ENCODE data around the gene BCKDK. TPM values are rescaled to one million over a fixed set of nuclear protein-coding genes. Genes with fewer than 3 reads are reported as not detected.

BCKDK gene
- total RNA-seq, 1 experiment from 2014 or later: 58.3 TPM

DNA sequence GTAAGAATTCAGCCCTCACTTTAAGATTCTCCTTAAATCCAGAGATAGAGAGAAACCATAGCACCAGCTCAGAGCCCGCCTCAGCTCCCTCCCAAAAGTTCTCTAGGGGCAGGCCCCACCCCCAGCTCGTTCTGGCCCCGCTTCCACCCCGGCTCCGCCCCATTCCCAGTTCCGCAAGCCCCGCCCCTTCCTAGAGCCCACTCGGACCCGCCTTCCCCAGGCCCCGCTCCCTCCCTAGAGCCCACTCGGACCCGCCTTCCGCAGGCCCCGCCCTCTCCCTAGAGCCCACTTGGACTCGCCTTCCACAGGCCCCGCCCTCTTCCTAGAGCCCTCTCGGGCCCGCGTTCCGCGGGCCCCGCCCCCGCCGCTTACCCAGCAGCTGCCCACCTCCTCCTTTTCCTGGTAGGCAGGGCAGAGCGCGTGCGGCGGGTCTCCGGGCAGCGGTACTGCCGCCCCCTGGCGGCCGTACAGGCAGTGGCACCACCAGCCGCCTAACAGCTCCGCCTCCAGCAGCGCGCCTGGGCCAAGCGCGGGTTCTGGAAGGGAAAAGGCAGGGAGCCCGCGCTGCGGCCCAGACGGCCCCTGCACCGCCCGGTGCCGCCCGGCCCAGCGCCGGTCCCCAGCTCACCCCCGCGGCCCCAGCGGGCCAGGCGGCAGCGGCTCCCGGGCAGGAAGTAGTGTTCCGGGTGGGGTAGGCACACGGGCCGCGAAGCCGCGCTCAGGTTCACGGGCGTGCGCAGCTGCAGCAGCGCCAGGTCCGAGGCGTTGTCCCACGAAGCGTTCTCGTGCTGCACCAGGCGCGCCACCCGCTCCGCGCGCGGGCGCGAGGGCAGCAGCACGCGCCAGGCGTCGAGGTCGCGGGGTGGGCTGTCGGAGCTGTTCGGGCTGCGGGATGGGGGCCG is 34.2 kb downstream of the BCKDK start (continued):
- TF ChIP-seq, protein P1, sequence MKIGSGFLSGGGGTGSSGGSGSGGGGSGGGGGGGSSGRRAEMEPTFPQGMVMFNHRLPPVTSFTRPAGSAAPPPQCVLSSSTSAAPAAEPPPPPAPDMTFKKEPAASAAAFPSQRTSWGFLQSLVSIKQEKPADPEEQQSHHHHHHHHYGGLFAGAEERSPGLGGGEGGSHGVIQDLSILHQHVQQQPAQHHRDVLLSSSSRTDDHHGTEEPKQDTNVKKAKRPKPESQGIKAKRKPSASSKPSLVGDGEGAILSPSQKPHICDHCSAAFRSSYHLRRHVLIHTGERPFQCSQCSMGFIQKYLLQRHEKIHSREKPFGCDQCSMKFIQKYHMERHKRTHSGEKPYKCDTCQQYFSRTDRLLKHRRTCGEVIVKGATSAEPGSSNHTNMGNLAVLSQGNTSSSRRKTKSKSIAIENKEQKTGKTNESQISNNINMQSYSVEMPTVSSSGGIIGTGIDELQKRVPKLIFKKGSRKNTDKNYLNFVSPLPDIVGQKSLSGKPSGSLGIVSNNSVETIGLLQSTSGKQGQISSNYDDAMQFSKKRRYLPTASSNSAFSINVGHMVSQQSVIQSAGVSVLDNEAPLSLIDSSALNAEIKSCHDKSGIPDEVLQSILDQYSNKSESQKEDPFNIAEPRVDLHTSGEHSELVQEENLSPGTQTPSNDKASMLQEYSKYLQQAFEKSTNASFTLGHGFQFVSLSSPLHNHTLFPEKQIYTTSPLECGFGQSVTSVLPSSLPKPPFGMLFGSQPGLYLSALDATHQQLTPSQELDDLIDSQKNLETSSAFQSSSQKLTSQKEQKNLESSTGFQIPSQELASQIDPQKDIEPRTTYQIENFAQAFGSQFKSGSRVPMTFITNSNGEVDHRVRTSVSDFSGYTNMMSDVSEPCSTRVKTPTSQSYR (CRISPR knock-in tag; IDR thresholded peaks at IDR 0.05): no peak
- TF ChIP-seq JUN (CRISPR knock-in tag; IDR thresholded peaks at IDR 0.05): peak; percentile 98
- no peak for TF ChIP-seq AFF4 (CRISPR knock-in tag; IDR thresholded peaks at IDR 0.05; ENCODE audit: borderline replicate concordance)
- TF ChIP-seq, protein P2, sequence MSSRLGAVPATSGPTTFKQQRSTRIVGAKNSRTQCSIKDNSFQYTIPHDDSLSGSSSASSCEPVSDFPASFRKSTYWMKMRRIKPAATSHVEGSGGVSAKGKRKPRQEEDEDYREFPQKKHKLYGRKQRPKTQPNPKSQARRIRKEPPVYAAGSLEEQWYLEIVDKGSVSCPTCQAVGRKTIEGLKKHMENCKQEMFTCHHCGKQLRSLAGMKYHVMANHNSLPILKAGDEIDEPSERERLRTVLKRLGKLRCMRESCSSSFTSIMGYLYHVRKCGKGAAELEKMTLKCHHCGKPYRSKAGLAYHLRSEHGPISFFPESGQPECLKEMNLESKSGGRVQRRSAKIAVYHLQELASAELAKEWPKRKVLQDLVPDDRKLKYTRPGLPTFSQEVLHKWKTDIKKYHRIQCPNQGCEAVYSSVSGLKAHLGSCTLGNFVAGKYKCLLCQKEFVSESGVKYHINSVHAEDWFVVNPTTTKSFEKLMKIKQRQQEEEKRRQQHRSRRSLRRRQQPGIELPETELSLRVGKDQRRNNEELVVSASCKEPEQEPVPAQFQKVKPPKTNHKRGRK (CRISPR knock-in tag; IDR thresholded peaks at IDR 0.05; ENCODE audit: borderline replicate concordance): no peak
- TF ChIP-seq ZNF219 (CRISPR knock-in tag; IDR thresholded peaks at IDR 0.05; ENCODE audit: borderline replicate concordance): 0 out of 2 replicates have a peak, but pooled peaks have one; percentile 79
- no peak for TF ChIP-seq NR1H2 (CRISPR knock-in tag; IDR thresholded peaks at IDR 0.05)
- no peak; the same call in 1 of the 2 replicates for TF ChIP-seq ATF1 (CRISPR knock-in tag; IDR thresholded peaks at IDR 0.05)
- TF ChIP-seq ELF4 (CRISPR knock-in tag; IDR thresholded peaks at IDR 0.05; ENCODE audit: low read depth): 0 out of 2 replicates have a peak, but pooled peaks have one; percentile 58
- TF ChIP-seq, protein P3, sequence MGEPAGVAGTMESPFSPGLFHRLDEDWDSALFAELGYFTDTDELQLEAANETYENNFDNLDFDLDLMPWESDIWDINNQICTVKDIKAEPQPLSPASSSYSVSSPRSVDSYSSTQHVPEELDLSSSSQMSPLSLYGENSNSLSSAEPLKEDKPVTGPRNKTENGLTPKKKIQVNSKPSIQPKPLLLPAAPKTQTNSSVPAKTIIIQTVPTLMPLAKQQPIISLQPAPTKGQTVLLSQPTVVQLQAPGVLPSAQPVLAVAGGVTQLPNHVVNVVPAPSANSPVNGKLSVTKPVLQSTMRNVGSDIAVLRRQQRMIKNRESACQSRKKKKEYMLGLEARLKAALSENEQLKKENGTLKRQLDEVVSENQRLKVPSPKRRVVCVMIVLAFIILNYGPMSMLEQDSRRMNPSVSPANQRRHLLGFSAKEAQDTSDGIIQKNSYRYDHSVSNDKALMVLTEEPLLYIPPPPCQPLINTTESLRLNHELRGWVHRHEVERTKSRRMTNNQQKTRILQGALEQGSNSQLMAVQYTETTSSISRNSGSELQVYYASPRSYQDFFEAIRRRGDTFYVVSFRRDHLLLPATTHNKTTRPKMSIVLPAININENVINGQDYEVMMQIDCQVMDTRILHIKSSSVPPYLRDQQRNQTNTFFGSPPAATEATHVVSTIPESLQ (CRISPR knock-in tag; IDR thresholded peaks at IDR 0.05): no peak
- no peak for TF ChIP-seq ZNF396 (CRISPR knock-in tag; IDR thresholded peaks at IDR 0.05; ENCODE audit: borderline replicate concordance)
- TF ChIP-seq RELA (CRISPR knock-in tag; IDR thresholded peaks at IDR 0.05; ENCODE audit: borderline replicate concordance): peak; percentile 88
- TF ChIP-seq USF1 (CRISPR knock-in tag; IDR thresholded peaks at IDR 0.05): peak; percentile 53
- TF ChIP-seq E2F4 (CRISPR knock-in tag; IDR thresholded peaks at IDR 0.05; ENCODE audit: borderline replicate concordance, low read depth): peak; percentile 87
- TF ChIP-seq ZNF232 (CRISPR knock-in tag; IDR thresholded peaks at IDR 0.05): no peak; the same call in 1 of the 2 replicates
- TF ChIP-seq ZNF138 (CRISPR knock-in tag; conservative IDR thresholded peaks at IDR 0.05): no peak; the same call in 1 of the 2 replicates
- peak; percentile 96 for TF ChIP-seq IRF1 (CRISPR knock-in tag; IDR thresholded peaks at IDR 0.05)
- TF ChIP-seq ETV6 (CRISPR knock-in tag; IDR thresholded peaks at IDR 0.05): peak; percentile 71; the same call in 1 of the 2 replicates
- peak; percentile 70; the same call in 1 of the 2 replicates for TF ChIP-seq NR2C2 (CRISPR knock-in tag; IDR thresholded peaks at IDR 0.05)

All from WTC11 (cell line).